22Rv1 (cell line): ENCODE results near the gene SMCO1.

Experiments used
- CTCF ChIP-seq: fragments of 450-650 bp; IDR thresholded peaks from 2 replicates; pipeline ENCODE4 v1.5.1; 2017; ENCODE audit warnings: mild to moderate bottlenecking
- ZFX ChIP-seq: fragments of 450-650 bp; IDR thresholded peaks from 2 replicates; pipeline ENCODE4 v1.6.1; 2017; ENCODE audit warnings: antibody characterized with exemption, borderline replicate concordance

- TF ChIP-seq CTCF (peak; percentile 84), ZFX (no peak)
These were observed 22.3 kb upstream of the SMCO1 start for GRCh38 chr3:196537319-196537984.
